Left lung (tissue), 10 donors: ENCODE results near the gene GRHL3. TPM values are rescaled to one million over a fixed set of nuclear protein-coding genes. Genes with fewer than 3 reads are reported as not detected.

Source experiments
- ATAC-seq: fragments of 200-7000 bp; cut with Tn5 transposase; one replicate; pipeline ENCODE4 v1.9.1; 2020; ENCODE audit warnings: moderate library complexity
- DNase-seq, 4 donors: peaks; one replicate each; pipeline ENCODE4 v3.0.0-alpha.2; 2013 to 2020
- H3K27ac ChIP-seq, 2 donors: fragments of 200-600 bp; sonication (generic) in 1 of 2; one replicate each; pipeline versions ENCODE4 v1.5.0 to v1.8.0; 2020 to 2021
- H3K27me3 ChIP-seq, 2 donors: fragments of 200-600 bp; sonication (generic) in 1 of 2; one replicate each; pipeline versions ENCODE4 v1.5.0 to v1.8.0; 2020 to 2021
- H3K36me3 ChIP-seq, 2 donors: fragments of 200-600 bp; sonication (generic) in 1 of 2; one replicate each; pipeline versions ENCODE4 v1.5.0 to v1.8.0; 2020 to 2021
- H3K4me1 ChIP-seq, 2 donors: fragments of 200-600 bp; one replicate each; pipeline ENCODE4 v1.8.0; 2021
- H3K4me3 ChIP-seq, 2 donors: fragments of 200-600 bp; sonication (generic) in 1 of 2; one replicate each; pipeline versions ENCODE4 v1.5.0 to v1.8.0; 2020 to 2021; ENCODE audit warnings: mild to moderate bottlenecking in 1 of 2
- H3K9me3 ChIP-seq, 2 donors: fragments of 200-600 bp; sonication (generic) in 1 of 2; one replicate each; pipeline versions ENCODE4 v1.5.0 to v1.8.0; 2020 to 2021
- CTCF ChIP-seq, 2 donors: fragments of 200-600 bp; sonication (generic) in 1 of 2; IDR thresholded peaks; one replicate each; pipeline versions ENCODE4 v1.5.0 to v1.8.0; 2021; ENCODE audit warnings: antibody characterized with exemption in 2 of 2
- intact Hi-C, 2 donors: fragments of 100-400 bp; cut with DNase I; formaldehyde crosslinking; loops; one replicate each; pipeline versions ENCODE4 v1.11.2 to v1.14.2; 2022
- polyA plus RNA-seq, 6 donors: library from polyadenylated mRNA; unstranded; fragments of 120-200 nt; gene quantifications; one replicate each; pipeline ENCODE4 v1.2.1, GENCODE V29; 2013; ENCODE audit not compliant: insufficient read length in 6 of 6
- total RNA-seq, 2 donors: library from RNA; stranded (reverse); fragmentation: NEBNext Ultra II Directional; extraction: Animal tissue kit (Norgen Biotek cat#: 25700); gene quantifications; one replicate each; pipeline ENCODE4 v1.2.1, GENCODE V29; 2021
- donor health status: DM: no; HTN: yes; CAD: no.
- donor health status: DM: no; HTN: no; CAD: no.

Gene GRHL3
- total and polyA plus RNA-seq, 8 donors, result 0.20 to 1.6 (median 0.31) TPM; not detected in 1

GRCh38 chr1:24297187-24297851 is 21.8 kb upstream of the GRHL3 start:
- Histone ChIP-seq H3K9me3 (no peaks in the 10 kb centered on the region), H3K36me3 (no peaks in the 10 kb centered on the region), H3K27me3 (peaks cover 3 to 15% of the 10 kb centered on the region in 2 donors), H3K4me1 (peaks cover 0 to 5% of the 10 kb centered on the region in 2 donors), H3K4me3 (no peak overlapping the region), H3K27ac (no peak overlapping the region)
- DNase-seq (no peak), ATAC-seq (no peak)
- no peak for TF ChIP-seq CTCF (IDR thresholded peaks at IDR 0.05)
- intact Hi-C loops, result no loop called here

GRCh38 chr1:24297852-24298232 is 21.3 kb upstream of the GRHL3 start:
- peaks cover 0 to 5% of the 10 kb centered on the region in 2 donors for H3K4me1 ChIP-seq
- no peak overlapping the region for H3K27ac ChIP-seq
- no peak overlapping the region for H3K4me3 ChIP-seq
- no peaks in the 10 kb centered on the region for H3K9me3 ChIP-seq
- DNase-seq, result no peak
- H3K27me3 ChIP-seq, result peaks cover 3 to 15% of the 10 kb centered on the region in 2 donors
- H3K36me3 ChIP-seq, result no peaks in the 10 kb centered on the region
- TF ChIP-seq CTCF (IDR thresholded peaks at IDR 0.05), result no peak
- intact Hi-C loops, result no loop called here
- ATAC-seq, result no peak

- no peak for DNase-seq
- H3K36me3 ChIP-seq, result no peaks in the 10 kb centered on the region
- H3K9me3 ChIP-seq, result no peaks in the 10 kb centered on the region
- no peak for TF ChIP-seq CTCF (IDR thresholded peaks at IDR 0.05)
- H3K27me3 ChIP-seq, result peaks cover 3 to 18% of the 10 kb centered on the region in 2 donors
- no peak for ATAC-seq
- no peak overlapping the region for H3K4me3 ChIP-seq
- H3K27ac ChIP-seq, result no peak overlapping the region
- peaks cover 0 to 5% of the 10 kb centered on the region in 2 donors for H3K4me1 ChIP-seq
- intact Hi-C loops, result no loop called here
Measured at GRCh38 chr1:24298606-24299005, 20.6 kb upstream of the GRHL3 start.

- H3K9me3 ChIP-seq, result no peaks in the 10 kb centered on the region
- peaks cover 0 to under 1% of the 10 kb centered on the region in 2 donors for H3K4me1 ChIP-seq
- no peak overlapping the region for H3K27ac ChIP-seq
- H3K36me3 ChIP-seq, result no peaks in the 10 kb centered on the region
- ATAC-seq (no peak), DNase-seq (no peak)
- H3K27me3 ChIP-seq, result peaks cover 3 to 26% of the 10 kb centered on the region in 2 donors
- no peak overlapping the region for H3K4me3 ChIP-seq
- TF ChIP-seq CTCF (IDR thresholded peaks at IDR 0.05), result no peak
- intact Hi-C loops, result no loop called here
Measured at GRCh38 chr1:24299901-24300300, 19.3 kb upstream of the GRHL3 start.

- Histone ChIP-seq H3K27ac (no peak overlapping the region), H3K9me3 (no peaks in the 10 kb centered on the region), H3K27me3 (peaks cover 14 to 37% of the 10 kb centered on the region in 2 donors), H3K4me1 (no peaks in the 10 kb centered on the region), H3K4me3 (no peak overlapping the region), H3K36me3 (no peaks in the 10 kb centered on the region)
- intact Hi-C loops, result no loop called here
- no peak for TF ChIP-seq CTCF (IDR thresholded peaks at IDR 0.05)
- peak; percentile 68 for ATAC-seq
- DNase-seq, result peak in 1 of 4 donors; percentile 21
Measured at GRCh38 chr1:24300971-24301784, 18.0 kb upstream of the GRHL3 start.
